ENCODE measurements around the gene PSMB9.

GRCh38 chr6:32867022-32867477, 13.1 kb downstream of the PSMB9 start:
- no peak for TF ChIP-seq EZH2 (IDR thresholded peaks at IDR 0.05; ENCODE audit: insufficient read depth, poor library complexity, severe bottlenecking)
- no peak for TF ChIP-seq EZH2phosphoT487 (IDR thresholded peaks at IDR 0.05; ENCODE audit: insufficient read depth, low read depth)

All from GM23248 (cell line).